ENCODE results near the gene SARDH.

The SARDH gene

GRCh38 chr9:133712221-133713100, 25.7 kb downstream of the SARDH start:
- no peak for DNase-seq

- no peak for DNase-seq
Measured at GRCh38 chr9:133711428-133712220, 26.5 kb downstream of the SARDH start.

- DNase-seq: no peak
Measured at GRCh38 chr9:133710661-133711427, 27.3 kb downstream of the SARDH start.

- DNase-seq: no peak
Measured at GRCh38 chr9:133709691-133710571, 28.2 kb downstream of the SARDH start.

- no peak for DNase-seq
Measured at GRCh38 chr9:133709015-133709611, 29.0 kb downstream of the SARDH start.

- no peak for DNase-seq
Measured at GRCh38 chr9:133708246-133709014, 29.7 kb downstream of the SARDH start.

GRCh38 chr9:133707763-133708245, 30.3 kb downstream of the SARDH start:
- DNase-seq: no peak

GRCh38 chr9:133707065-133707762, 30.9 kb downstream of the SARDH start:
- DNase-seq: peak; percentile 26

GRCh38 chr9:133706307-133707050, 31.7 kb downstream of the SARDH start:
- DNase-seq: no peak

- DNase-seq: no peak
Measured at GRCh38 chr9:133705576-133705975, 32.6 kb downstream of the SARDH start.

GRCh38 chr9:133704711-133705181, 33.4 kb downstream of the SARDH start:
- DNase-seq: no peak

GRCh38 chr9:133703591-133704399, 34.4 kb downstream of the SARDH start:
- no peak for DNase-seq

GRCh38 chr9:133702798-133703590, 35.2 kb downstream of the SARDH start:
- no peak for DNase-seq

- DNase-seq: no peak
Measured at GRCh38 chr9:133701981-133702797, 36.0 kb downstream of the SARDH start.

GRCh38 chr9:133701321-133701980, 36.7 kb downstream of the SARDH start:
- no peak for DNase-seq

GRCh38 chr9:133700819-133701320, 37.3 kb downstream of the SARDH start:
- DNase-seq: no peak
